T-helper 2 cell treated with Interferon-gamma antibody and Interleukin-4, amounts not matched to agents 100 ng/mL and 5 ng/mL, for 36 hours (primary cell): ENCODE measurements around the gene KANK2. TPM values are rescaled to one million over a fixed set of nuclear protein-coding genes. Genes with fewer than 3 reads are reported as not detected.

Experiments
- intact Hi-C: fragments of 100-400 bp; cut with micrococcal nuclease; formaldehyde crosslinking; loops from one replicate; pipeline ENCODE4 v1.15.1; 2023
- total RNA-seq: library from RNA; stranded (reverse); gene quantifications from 2 replicates; pipeline ENCODE4 v1.2.3, GENCODE V29; 2022

Gene KANK2
- total RNA-seq = 2.8 and 4.0 TPM in 2 replicates

DNA sequence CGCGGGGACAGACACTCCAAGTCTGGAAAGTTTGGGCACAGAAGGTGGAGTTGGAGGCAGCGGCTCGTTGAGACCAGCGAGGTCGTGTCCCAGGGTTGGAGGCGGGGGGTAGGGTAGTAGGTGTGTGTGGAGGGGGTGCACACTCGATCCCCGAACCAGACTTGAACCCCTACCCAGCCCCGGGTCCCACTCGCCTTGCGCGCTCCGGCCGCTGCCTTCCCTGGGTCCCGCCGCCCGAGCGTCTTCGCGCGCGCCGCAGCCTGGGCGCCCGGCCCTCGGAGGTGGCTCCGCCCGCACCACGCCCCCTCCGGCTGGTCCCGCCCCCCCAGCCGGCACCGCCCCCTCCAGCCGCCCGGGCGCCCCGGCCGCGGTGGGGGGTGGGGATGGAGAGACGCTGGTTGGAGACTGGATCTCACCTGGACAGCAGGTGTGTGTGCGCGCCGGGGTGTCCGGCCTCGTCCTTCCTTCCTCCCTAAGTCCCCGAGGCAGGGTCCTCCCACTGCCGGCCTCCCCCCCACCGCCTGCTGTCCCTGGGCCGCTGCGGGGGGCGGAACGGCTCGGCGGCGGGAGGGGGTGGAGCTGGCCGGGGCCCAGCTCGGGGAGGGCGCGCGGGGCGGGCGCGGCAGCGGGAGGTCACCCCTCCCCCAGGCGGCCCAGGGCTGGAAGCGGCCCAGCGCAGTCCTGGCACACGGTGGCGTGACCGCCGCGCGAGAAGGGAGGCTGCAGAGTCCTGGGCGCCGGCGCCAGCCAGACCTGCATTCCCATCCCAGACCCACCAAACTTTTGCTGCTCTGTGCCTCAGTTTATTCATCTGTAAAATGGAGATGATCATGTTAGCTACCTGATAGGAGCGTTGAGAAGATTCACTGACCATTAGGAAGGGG, at the start of gene KANK2:
KANK2 (minus strand) TSS at position 255 of the 884 bp plus-strand sequence. CDS start 3,034 bp downstream, outside the sequence.
- intact Hi-C loops = loop anchor here (1.0 to 2.0 kb wide), 2 partner anchors 42 to 71 kb away; partner anchors contain the start of gene SPC24

GRCh38 chr19:11246941-11247340, 49.6 kb upstream of the KANK2 start:
- intact Hi-C loops = no loop called here

DNA sequence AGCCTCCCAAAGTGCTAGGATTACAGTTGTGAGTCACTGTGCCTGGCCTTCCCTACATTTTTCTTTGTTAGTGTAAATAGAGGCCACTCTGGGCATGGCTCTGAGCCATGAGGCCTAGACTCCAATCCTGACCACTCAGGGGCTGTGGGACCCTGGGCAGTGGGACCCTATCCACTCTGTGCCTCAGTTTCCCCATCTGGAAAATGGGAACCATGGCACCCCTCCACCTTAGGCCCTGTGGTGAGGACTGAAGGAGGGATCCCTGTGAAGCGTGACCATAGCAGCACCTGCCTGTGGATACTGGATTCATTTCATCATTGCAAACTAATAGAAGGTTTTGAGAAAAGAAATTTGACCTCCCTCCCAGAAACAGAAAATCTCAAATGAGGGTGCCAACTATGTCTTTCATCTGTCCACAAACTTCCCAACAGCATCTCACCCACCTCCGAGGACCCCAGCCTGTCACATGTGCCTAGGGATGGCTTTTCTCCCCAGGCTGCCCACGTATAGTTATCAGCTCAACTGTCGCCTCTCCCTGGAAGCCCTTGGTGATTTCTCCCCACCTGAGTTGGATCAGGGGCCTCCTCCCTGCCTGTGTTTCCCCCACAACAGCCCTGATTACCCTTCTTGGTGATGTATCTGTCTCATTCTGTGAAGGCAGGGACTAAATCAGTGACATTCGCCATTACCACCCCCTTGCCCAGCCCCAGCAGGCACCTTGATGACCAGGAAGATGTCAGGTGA, 47.7 kb upstream of the KANK2 start:
- intact Hi-C loops = no loop called here

DNA sequence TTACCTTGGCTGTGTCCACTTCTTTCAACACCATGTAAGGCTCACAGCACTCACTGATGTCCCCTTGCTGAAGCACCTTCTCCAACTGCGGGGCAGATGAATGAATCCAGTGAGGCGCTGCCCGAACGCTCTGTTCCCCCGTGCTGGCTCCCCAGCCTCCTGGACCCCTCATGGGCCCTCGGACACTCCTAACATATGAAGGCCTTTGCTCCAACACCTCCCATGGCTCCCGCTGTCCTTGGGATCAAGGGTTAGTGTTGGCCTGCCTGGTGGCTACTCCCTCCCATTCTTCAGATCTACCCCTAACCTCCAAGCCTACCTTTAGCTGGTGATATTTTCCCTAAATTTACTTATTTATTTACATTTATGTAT, 46.4 kb upstream of the KANK2 start:
- intact Hi-C loops = no loop called here

DNA sequence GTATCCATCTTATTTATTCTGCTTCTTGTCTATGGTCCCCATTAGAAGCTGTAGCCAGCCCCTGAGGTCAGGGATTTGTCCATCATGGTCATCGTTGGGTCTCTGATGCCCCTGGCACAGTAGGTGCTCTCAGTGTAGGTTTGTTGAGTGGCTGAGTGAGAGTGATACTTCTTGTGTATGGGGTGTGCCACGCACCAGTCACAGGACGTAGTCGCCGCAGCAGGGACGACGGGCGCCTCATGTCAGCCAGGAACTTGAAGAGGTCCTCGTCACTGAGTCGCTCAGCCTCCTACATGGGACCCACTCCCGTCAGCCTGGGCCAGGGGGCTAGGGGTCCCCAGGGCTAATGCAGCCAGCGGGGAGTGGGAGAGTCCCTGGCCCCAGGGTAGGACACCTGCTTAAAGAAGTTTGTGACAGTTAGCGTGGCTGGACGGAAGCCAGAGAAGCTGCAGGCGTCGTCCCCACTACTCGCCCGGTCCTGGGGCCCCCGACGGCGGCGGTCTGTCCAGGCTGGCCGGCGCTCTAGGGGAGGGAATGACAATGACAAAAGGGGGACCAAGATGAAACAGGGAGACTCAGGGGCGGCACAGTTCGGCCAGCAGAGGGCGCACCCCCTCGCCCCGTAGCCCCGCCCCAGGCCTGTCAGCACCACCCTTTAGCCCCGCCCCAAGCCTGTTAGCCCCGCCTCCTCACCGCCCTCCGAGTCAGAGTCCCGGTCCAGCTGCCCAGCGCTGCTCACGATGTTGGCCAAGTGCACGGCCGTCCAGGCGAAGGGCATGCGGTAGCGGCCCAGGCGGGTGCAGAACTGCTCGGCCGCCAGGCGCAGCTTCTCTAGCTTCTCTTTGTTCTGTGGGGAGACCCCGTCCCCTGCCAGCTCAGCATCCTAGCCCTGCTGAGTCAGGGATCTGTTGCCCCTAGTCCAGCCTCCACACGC, 45.8 kb upstream of the KANK2 start:
- intact Hi-C loops = no loop called here

GRCh38 chr19:11242025-11242424, 44.7 kb upstream of the KANK2 start:
- intact Hi-C loops = no loop called here

- intact Hi-C loops = no loop called here
Measured at GRCh38 chr19:11240008-11240444, 42.7 kb upstream of the KANK2 start.

DNA sequence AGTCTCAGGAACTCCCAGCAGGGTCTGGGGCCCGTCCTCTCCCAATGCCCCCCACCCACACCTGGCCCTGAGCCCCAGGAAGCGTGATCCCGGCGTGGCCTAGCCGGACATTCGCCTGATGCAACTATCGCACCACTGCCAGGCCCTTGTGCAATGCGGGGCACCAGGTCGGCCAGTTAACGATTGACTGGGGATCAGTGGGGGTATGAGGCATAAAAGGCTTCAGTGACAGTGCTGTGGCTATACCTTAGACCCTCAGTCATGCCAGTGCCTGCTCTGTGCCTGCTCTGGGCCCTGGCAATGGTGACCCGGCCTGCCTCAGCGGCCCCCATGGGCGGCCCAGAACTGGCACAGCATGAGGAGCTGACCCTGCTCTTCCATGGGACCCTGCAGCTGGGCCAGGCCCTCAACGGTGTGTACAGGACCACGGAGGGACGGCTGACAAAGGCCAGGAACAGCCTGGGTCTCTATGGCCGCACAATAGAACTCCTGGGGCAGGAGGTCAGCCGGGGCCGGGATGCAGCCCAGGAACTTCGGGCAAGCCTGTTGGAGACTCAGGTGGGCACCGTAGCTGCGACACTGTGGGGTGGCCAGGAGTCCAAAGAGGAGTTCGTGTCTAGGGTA, 42.1 kb upstream of the KANK2 start, which contains the start of gene ANGPTL8:
ANGPTL8 (plus strand) TSS at position 243 of the 624 bp plus-strand sequence; CDS start at position 262, 19 bp downstream.
- intact Hi-C loops = no loop called here

GRCh38 chr19:11238781-11239376, 41.5 kb upstream of the KANK2 start:
- intact Hi-C loops = no loop called here

DNA sequence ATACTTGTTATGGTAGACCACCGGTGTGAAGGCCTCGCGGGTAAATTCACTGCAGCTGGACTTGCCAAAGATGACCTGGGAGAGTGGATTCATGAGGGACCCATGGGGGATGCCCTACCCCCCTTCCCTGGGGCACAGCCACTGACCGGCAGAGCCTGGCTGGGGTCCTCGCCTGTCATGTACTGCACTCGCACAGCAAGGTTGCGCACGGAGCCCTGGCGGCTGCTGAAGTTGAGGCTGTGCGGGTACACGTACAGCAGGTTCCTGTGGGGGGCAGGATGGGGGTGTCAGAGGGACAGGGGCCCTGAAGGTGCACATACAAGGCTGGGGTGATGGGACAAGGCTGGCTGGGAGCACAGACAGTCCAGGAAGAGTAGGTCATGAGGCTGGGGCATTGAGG, 40.7 kb upstream of the KANK2 start:
- intact Hi-C loops = no loop called here

DNA sequence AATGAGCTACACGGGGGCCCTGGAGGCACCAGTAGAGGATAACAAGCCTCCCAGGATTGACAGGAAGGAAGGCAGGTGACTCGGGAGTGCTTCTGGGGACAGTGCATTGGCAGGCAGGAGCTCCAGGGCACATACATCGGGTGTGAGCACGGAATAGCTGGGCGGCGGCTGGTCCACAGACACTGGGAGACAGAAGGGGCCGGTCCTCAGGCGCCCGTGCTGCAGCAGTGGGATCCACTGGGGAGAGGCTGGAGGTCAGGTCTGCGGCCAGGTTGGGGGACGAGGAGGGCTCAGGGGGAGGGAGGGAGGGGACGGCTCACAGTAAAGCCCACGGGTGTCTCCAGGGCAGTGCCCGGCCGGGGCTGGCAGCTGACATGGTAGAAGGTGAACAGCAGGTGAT, 40.0 kb upstream of the KANK2 start:
- intact Hi-C loops = no loop called here

GRCh38 chr19:11236324-11237301, 39.3 kb upstream of the KANK2 start:
- intact Hi-C loops = no loop called here

- intact Hi-C loops = no loop called here
Measured at GRCh38 chr19:11234486-11235075, 37.2 kb upstream of the KANK2 start.

- intact Hi-C loops = no loop called here
Measured at GRCh38 chr19:11233073-11233472, 35.7 kb upstream of the KANK2 start.

DNA sequence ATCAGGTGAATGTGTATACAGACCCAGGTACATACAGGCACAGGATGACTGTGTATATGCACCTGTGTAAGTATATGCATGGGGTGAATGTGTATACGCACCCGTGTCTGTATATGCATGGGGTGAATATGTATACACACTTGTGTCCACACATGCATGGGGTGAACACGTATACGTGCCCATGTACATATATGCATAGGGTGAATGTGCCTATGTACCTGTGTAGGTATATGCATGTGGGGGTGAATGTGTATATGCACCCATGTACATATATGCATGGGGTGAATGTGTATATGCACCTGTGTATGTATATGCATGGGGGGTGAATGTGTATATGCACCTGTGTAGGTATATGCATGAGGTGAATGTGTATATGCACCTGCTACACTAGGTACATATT, 35.2 kb upstream of the KANK2 start:
- intact Hi-C loops = no loop called here

- intact Hi-C loops = no loop called here
Measured at GRCh38 chr19:11230621-11231386, 33.5 kb upstream of the KANK2 start.

DNA sequence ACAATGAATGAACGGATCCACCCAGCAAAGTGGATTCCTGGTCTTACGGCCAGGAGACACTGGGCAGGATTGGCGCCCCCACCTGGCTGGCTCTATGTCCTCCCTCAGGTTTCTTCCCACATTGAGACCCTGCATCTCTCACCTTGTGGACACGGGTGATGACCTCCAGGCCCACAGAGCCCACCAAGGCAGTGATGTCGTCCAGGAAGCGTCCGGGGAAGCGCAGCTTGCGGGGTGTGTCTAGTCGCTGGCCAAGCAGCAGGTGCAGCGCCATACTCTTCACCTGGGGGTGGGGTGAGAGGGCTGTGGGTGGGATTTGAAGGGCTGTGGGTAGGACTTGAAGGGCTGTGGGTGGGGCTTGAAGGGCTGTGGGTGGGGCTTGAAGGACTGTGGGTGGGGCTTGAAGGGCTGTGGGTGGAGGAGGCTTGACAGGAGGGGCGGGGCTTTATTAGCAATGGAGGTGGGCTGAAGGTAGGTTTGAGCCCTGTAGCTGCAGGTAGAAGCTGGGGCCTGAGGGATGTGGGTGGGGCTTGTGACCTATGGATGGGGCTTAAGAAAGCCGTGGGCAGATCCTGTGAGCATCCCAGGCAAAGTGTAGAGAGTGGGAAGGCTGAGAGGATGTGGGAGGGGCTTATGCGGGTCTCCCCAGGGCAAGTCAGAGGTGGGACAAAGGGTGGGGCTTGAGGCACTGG, 30.0 kb upstream of the KANK2 start:
- intact Hi-C loops = no loop called here
